ENCODE data around the gene DUSP22. TPM values are rescaled to one million over a fixed set of nuclear protein-coding genes. Genes with fewer than 3 reads are reported as not detected.

The DUSP22 gene
- total and polyA plus RNA-seq, 8 donors: 15.6 to 338 (median 34.8) TPM

DNA sequence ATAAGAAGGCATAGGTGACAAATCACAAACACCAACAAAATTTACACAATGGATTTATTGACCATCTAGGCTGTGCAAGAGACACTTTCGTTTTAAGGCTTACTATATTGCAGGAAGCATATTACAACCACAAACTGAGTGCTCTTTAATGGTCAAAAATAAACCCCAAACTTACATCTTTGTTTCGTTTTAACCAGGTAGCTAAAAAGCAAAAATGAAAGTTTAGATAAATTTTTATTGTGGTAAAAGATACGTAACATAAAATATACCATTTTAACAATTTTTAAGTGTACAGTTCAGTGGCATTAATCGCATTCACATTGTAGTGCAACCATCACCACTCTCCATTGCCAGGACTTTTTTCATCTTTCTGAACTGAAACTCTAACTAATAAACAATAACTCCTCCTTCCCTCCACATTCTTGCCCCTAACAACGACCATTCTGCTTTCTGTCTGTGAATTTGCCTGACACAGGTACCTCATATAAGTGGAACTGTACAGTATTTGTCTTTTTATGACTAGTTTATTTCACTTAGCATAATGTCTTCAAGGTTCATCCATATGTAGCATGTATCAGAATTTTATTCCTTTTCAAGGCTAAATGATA lies 32.3 kb upstream of the DUSP22 start:
- TF ChIP-seq, protein P1, sequence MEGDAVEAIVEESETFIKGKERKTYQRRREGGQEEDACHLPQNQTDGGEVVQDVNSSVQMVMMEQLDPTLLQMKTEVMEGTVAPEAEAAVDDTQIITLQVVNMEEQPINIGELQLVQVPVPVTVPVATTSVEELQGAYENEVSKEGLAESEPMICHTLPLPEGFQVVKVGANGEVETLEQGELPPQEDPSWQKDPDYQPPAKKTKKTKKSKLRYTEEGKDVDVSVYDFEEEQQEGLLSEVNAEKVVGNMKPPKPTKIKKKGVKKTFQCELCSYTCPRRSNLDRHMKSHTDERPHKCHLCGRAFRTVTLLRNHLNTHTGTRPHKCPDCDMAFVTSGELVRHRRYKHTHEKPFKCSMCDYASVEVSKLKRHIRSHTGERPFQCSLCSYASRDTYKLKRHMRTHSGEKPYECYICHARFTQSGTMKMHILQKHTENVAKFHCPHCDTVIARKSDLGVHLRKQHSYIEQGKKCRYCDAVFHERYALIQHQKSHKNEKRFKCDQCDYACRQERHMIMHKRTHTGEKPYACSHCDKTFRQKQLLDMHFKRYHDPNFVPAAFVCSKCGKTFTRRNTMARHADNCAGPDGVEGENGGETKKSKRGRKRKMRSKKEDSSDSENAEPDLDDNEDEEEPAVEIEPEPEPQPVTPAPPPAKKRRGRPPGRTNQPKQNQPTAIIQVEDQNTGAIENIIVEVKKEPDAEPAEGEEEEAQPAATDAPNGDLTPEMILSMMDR (IDR thresholded peaks at IDR 0.05): no peak
- Histone ChIP-seq H3K4me1 (no peaks in the 10 kb centered on the region), H3K27ac (no peak overlapping the region), H3K27me3 (no peaks in the 10 kb centered on the region), H3K36me3 (no peaks in the 10 kb centered on the region), H3K4me3 (no peak overlapping the region), H3K9me3 (peaks cover 0 to 6% (median 1%) of the 10 kb centered on the region in 4 donors)
- 61 to 68% (median 65%) methylated on average over 5 of the region's 5 CpGs for WGBS, 5 donors
- no peak for DNase-seq
- intact Hi-C loops (cut with DNase I; ENCODE audit: low total_unique reads): no loop called here

DNA sequence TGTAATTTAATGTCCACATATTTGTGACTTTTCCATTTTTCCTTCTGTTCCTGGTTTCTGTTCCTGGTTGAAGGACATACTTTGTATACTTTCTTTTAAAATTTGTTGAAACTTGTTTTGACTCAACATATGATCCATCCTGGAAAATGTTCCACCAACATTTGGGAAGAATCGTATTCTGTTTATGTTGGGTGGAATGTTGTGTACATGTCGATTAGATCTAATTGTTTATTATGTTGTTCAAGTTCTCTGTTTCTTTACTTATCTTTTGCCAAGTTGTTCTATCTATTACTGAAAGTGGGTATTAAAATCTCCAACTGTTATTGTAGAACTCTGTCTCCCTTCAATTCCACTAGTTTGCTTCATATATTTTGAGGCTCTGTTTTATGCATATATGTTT lies 27.7 kb upstream of the DUSP22 start:
- Histone ChIP-seq H3K27me3 (no peaks in the 10 kb centered on the region), H3K4me1 (no peaks in the 10 kb centered on the region), H3K27ac (no peak overlapping the region), H3K9me3 (no peaks in the 10 kb centered on the region), H3K36me3 (no peaks in the 10 kb centered on the region), H3K4me3 (no peak overlapping the region)
- TF ChIP-seq, protein P1 (IDR thresholded peaks at IDR 0.05): no peak
- no peak for TF ChIP-seq POLR2AphosphoS5 (IDR thresholded peaks at IDR 0.05)
- TF ChIP-seq EP300 (IDR thresholded peaks at IDR 0.05): no peak
- no peak for TF ChIP-seq POLR2A (IDR thresholded peaks at IDR 0.05)
- no peak for DNase-seq
- WGBS, 5 donors: 67 to 77% (median 73%) methylated on average over 2 of the region's 2 CpGs
- intact Hi-C loops (cut with DNase I; ENCODE audit: low total_unique reads): no loop called here

DNA sequence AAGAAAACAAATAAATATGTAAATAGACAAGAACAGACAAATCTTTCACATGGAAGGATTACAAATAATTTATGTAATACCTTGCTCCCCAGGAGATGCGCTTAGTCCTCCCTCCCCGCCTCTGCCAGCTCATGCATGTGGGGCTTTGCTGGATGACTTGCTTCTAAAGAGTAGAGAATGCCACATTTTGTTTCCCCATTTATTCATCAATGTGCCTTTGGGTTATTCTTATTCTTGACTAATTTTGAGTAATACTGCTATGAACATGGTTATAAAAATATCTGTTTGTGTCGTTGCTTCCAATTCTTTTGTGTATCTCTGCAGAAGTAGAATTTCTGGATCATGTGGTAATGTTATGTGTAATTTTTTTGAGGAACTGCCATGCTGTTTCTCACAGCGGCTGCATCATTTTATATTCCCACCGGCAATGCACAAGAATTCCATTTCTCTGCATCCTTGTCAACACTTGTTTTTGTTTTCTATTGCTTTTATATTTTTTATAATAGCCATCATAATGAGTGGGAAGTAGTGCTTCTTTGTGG lies 23.8 kb upstream of the DUSP22 start:
- TF ChIP-seq EP300 (IDR thresholded peaks at IDR 0.05): no peak
- no peak for TF ChIP-seq POLR2AphosphoS5 (IDR thresholded peaks at IDR 0.05)
- TF ChIP-seq, protein P1 (IDR thresholded peaks at IDR 0.05): no peak
- no peak for TF ChIP-seq POLR2A (IDR thresholded peaks at IDR 0.05)
- H3K4me3 ChIP-seq: no peak overlapping the region
- WGBS, 5 donors: 83 to 87% (median 86%) methylated on average over 5 of the region's 5 CpGs
- H3K27ac ChIP-seq: no peak overlapping the region
- no peaks in the 10 kb centered on the region for H3K9me3 ChIP-seq
- no peaks in the 10 kb centered on the region for H3K36me3 ChIP-seq
- H3K4me1 ChIP-seq: no peaks in the 10 kb centered on the region
- DNase-seq: no peak
- H3K27me3 ChIP-seq: no peaks in the 10 kb centered on the region
- intact Hi-C loops (cut with DNase I; ENCODE audit: low total_unique reads): no loop called here

DNA sequence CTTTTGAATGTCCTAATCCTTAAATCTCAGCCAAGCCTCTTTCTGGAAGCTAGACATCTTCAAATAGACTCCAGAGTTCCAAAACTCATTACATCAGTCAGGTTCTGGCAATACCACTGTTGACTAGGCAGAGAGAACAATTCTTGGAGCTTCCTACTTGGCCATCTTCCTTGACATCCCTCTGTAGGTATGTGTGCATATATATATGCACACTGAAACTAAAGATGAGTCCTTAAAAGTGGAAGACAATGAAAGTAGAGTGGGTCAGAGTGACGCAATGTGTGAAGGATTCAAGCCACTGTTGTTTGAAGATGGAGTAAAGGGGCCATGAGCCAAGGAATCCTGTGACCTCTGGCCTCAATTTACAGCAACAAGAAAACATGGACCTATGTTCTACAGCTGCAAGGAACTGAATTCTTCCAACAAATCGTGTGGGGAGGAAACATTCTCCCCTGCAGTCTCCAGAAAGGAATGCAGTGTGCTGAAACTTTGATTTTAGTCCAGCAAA lies 18.7 kb upstream of the DUSP22 start:
- no peaks in the 10 kb centered on the region for H3K36me3 ChIP-seq
- intact Hi-C loops (cut with DNase I; ENCODE audit: low total_unique reads): no loop called here
- no peaks in the 10 kb centered on the region for H3K9me3 ChIP-seq
- no peak overlapping the region for H3K4me3 ChIP-seq
- no peak overlapping the region for H3K27ac ChIP-seq
- 38 to 46% (median 41%) methylated on average over 2 of the region's 2 CpGs for WGBS, 5 donors
- no peaks in the 10 kb centered on the region for H3K27me3 ChIP-seq
- TF ChIP-seq, protein P1 (IDR thresholded peaks at IDR 0.05): no peak
- no peak for TF ChIP-seq EP300 (IDR thresholded peaks at IDR 0.05)
- no peak for TF ChIP-seq POLR2A (IDR thresholded peaks at IDR 0.05)
- H3K4me1 ChIP-seq: no peaks in the 10 kb centered on the region
- DNase-seq: peak in 1 of 2 donors; percentile 49

Data from stomach (tissue), 9 donors.